ENCODE data around the gene PRR14L. TPM values are rescaled to one million over a fixed set of nuclear protein-coding genes. Genes with fewer than 3 reads are reported as not detected.
"Not testable (repeated sequence)": the region's sequence is repeated elsewhere in the genome, so short reads cannot be mapped to it uniquely, and the experiment has no call there.

The PRR14L gene
- total RNA-seq, 2 donors from 2014 or later: 22.1 to 38.2 TPM

GRCh38 chr22:31662668-31663037, 87.3 kb downstream of the PRR14L start:
- no peak for ATAC-seq (ENCODE audit: insufficient number of reproducible peaks, low FRiP score, low read depth)
- Histone ChIP-seq H3K36me3 (no peaks in the 10 kb centered on the region), H3K4me1 (ENCODE audit: control insufficient read depth in 1 of 2, low read depth in 2 of 2) (peaks cover 14 to 22% of the 10 kb centered on the region in 2 donors), H3K4me3 (peak overlapping the region; percentile 92), H3K27ac (peak overlapping the region; percentile 69 to 72), H3K27me3 (replicated peaks; ENCODE audit: insufficient read depth) (no peaks in the 10 kb centered on the region), H3K9me3 (no peaks in the 10 kb centered on the region)
- no peak for DNase-seq (ENCODE audit: low spot score)
- no peak for TF ChIP-seq CTCF (IDR thresholded peaks at IDR 0.05)

DNA sequence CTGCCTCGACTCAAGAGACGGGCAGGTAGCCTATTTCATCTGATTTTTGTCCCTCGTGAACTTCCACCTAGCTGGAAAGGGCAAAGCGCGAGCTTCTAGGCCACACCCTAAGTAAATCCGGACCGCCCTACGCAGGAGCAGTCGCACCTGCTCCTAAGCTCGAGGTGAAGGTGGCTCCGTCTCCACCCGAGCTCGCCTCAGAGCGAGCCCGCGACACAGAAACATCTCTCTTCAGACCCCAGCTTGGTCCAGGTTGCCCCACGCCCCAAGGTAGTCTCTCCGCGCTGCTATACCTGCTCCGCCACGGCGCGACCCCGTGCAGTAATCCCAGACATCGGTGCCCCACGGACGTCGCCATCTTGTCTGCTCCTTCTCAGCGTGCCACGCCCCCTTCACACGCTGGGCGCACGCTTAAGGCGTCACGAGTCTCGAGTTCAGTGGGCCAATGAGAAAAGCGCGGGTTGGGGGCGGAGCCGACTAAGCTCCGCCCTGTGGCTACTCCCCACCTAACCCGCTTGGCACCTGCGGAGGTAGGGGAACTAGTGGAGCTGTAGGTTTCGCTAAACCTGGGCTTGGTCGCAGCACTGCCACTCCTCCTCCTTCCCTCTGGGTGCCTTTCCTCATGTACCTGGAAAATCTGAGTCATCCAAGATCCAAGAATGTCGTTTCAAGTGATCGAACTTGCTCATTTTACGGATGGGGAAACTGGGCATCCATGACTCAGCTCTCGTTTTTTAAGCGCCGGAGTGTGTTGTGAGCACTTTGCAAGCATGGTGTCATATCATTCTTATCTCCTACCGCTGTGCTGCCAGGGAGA, 87.9 kb downstream of the PRR14L start, which contains the start of gene PISD:
TSS of gene PISD (minus strand) at position 365 of the 817 bp plus-strand sequence. CDS start at position 358, 7 bp downstream.
- Histone ChIP-seq H3K4me1 (ENCODE audit: control insufficient read depth in 1 of 2, low read depth in 2 of 2) (peaks cover 14 to 22% of the 10 kb centered on the region in 2 donors), H3K27ac (peak within 1 kb of the TSS; percentile 69 to 72), H3K27me3 (replicated peaks; ENCODE audit: insufficient read depth) (no peaks in the 10 kb centered on the region), H3K4me3 (peak within 1 kb of the TSS; percentile 92), H3K9me3 (no peaks in the 10 kb centered on the region), H3K36me3 (no peaks in the 10 kb centered on the region)
- TF ChIP-seq CTCF (IDR thresholded peaks at IDR 0.05): no peak
- ATAC-seq (ENCODE audit: insufficient number of reproducible peaks, low FRiP score, low read depth): peak; percentile 95
- DNase-seq (ENCODE audit: low spot score): peak; percentile 88

DNA sequence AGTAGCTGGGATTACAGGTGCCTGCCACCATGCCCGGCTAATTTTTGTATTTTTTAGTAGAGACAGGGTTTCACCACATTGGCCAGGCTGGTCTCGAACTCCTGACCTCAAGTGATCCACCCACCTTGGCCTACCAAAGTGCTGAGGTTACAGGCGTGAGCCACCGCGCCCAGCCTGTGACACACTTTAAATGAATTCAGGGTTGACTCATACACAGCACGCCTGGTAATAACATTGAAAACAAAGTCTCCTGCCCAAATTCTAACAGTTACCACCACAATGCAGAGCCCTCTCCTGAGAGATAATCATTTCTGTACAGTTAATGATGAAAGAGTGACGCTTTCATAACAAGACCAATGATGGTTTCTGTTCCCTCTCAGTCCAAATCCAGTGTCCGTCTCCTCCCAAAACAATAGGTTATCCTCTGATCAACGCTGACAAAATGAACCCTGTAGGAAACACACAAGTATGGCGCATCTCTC, 89.0 kb downstream of the PRR14L start:
- H3K27ac ChIP-seq; DNase-seq (ENCODE audit: low spot score); H3K27me3 ChIP-seq (replicated peaks; ENCODE audit: insufficient read depth); H3K9me3 ChIP-seq; H3K36me3 ChIP-seq; ATAC-seq (ENCODE audit: insufficient number of reproducible peaks, low FRiP score, low read depth): not testable (repeated sequence)
- H3K4me3 ChIP-seq: peak overlapping the region; percentile 92
- peaks cover 14 to 22% of the 10 kb centered on the region in 2 donors for H3K4me1 ChIP-seq (ENCODE audit: control insufficient read depth in 1 of 2, low read depth in 2 of 2)

GRCh38 chr22:31659246-31659645, 90.7 kb downstream of the PRR14L start:
- no peak for DNase-seq (ENCODE audit: low spot score)
- no peak for ATAC-seq (ENCODE audit: insufficient number of reproducible peaks, low FRiP score, low read depth)
- no peak overlapping the region for H3K27ac ChIP-seq
- peaks cover 14 to 22% of the 10 kb centered on the region in 2 donors for H3K4me1 ChIP-seq (ENCODE audit: control insufficient read depth in 1 of 2, low read depth in 2 of 2)
- H3K27me3 ChIP-seq (replicated peaks; ENCODE audit: insufficient read depth): no peaks in the 10 kb centered on the region
- no peaks in the 10 kb centered on the region for H3K36me3 ChIP-seq
- no peaks in the 10 kb centered on the region for H3K9me3 ChIP-seq
- no peak overlapping the region for H3K4me3 ChIP-seq
- no peak for TF ChIP-seq CTCF (IDR thresholded peaks at IDR 0.05)

DNA sequence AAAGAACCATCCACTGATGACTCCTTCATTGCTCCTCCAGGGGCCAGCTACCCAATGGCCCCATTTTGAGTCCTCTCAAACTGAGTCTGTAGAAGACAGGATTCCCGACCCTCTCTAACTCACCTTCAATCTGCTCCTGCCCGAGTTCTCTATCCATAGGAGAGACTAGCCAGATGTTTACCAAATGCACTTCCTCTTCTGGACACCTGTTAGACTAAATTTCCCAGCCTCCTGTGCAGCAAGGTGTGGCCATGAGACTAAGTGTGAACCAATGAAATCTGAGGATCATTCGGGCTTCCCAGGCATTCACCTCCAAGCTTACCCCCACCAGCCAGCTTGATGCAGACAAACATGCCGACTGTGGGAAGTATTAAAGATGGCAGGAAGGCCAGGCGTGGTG, 95.5 kb downstream of the PRR14L start:
- no peaks in the 10 kb centered on the region for H3K4me1 ChIP-seq (ENCODE audit: control insufficient read depth in 1 of 2, low read depth in 2 of 2)
- no peaks in the 10 kb centered on the region for H3K27me3 ChIP-seq (replicated peaks; ENCODE audit: insufficient read depth)
- DNase-seq (ENCODE audit: low spot score): no peak
- no peak overlapping the region for H3K27ac ChIP-seq
- no peaks in the 10 kb centered on the region for H3K9me3 ChIP-seq
- no peak for ATAC-seq (ENCODE audit: insufficient number of reproducible peaks, low FRiP score, low read depth)
- H3K36me3 ChIP-seq: no peaks in the 10 kb centered on the region
- no peak overlapping the region for H3K4me3 ChIP-seq
- TF ChIP-seq CTCF (IDR thresholded peaks at IDR 0.05): no peak
